ENCODE data around the gene WDCP.
A peak's percentile ranks its signal among the peaks of the same experiment; 100 is the strongest.

- TF ChIP-seq CTCF (IDR thresholded peaks at IDR 0.05; ENCODE audit: low read depth, low read length, poor library complexity, severe bottlenecking), result peak; percentile 97
- no peak for TF ChIP-seq EZH2phosphoT487 (IDR thresholded peaks at IDR 0.05; ENCODE audit: borderline replicate concordance, low read length)
These were observed 37.4 kb upstream of the WDCP start, which contains the start of gene TP53I3 for GRCh38 chr2:24084386-24085199.

Measured in DOHH2 (cell line).